A673 (cell line): ENCODE results near the gene WBP1L. TPM values are rescaled to one million over a fixed set of nuclear protein-coding genes. Genes with fewer than 3 reads are reported as not detected.
"Not testable (repeated sequence)": the region's sequence is repeated elsewhere in the genome, so short reads cannot be mapped to it uniquely, and the experiment has no call there.

ENCODE experiments used
- BruUV-seq: library from RNA; stranded (reverse); fragments of 400-500 nt; replicated peaks from 2 replicates; lab custom pipeline; 2021; lab: Mats Ljungman, UMichigan
- CTCF ChIA-PET: fragments of 300-600 bp; sonication (Branson Sonifier 250); formaldehyde crosslinking; loops from one replicate; lab custom pipeline; 2022; ENCODE audit warnings: antibody characterized with exemption; lab: Charles Lee
- POLR2A ChIA-PET: fragments of 300-600 bp; sonication (Branson Sonifier 250); formaldehyde crosslinking; loops from one replicate; lab custom pipeline; 2022; ENCODE audit warnings: antibody characterized with exemption; ENCODE audit not compliant: low non-redundant PET; lab: Charles Lee
- DNase-seq: peaks from one replicate; pipeline ENCODE4 v3.0.0-alpha.2; 2015; ENCODE audit warnings: low spot score
- H3K27ac ChIP-seq: fragments of 200-600 bp; sonication (generic); 2 replicates; pipeline ENCODE4 v1.5.1; 2016; ENCODE audit warnings: mixed run types, low read depth, mild to moderate bottlenecking, mixed read lengths, antibody characterized with exemption, low read length; ENCODE audit not compliant: poor library complexity, severe bottlenecking
- H3K27me3 ChIP-seq: fragments of 200-600 bp; sonication (generic); replicated peaks from 2 replicates; pipeline ENCODE4 v1.6.1; 2017; ENCODE audit warnings: mixed run types, low read depth, mild to moderate bottlenecking, mixed read lengths, antibody characterized with exemption, low read length; ENCODE audit not compliant: insufficient read depth, poor library complexity
- H3K36me3 ChIP-seq: fragments of 200-600 bp; sonication (generic); 2 replicates; pipeline ENCODE4 v1.6.1; 2016; ENCODE audit warnings: mixed run types, mild to moderate bottlenecking, mixed read lengths, antibody characterized with exemption, low read length; ENCODE audit not compliant: insufficient read depth, poor library complexity, severe bottlenecking
- H3K4me1 ChIP-seq: fragments of 200-600 bp; sonication (generic); 2 replicates; pipeline ENCODE4 v1.6.1; 2017; ENCODE audit warnings: mixed run types, mild to moderate bottlenecking, mixed read lengths, antibody characterized with exemption, low read length; ENCODE audit not compliant: insufficient read depth, poor library complexity, severe bottlenecking
- H3K4me3 ChIP-seq: fragments of 200-600 bp; sonication (generic); 2 replicates; pipeline ENCODE4 v1.5.1; 2016; ENCODE audit warnings: low read depth, mixed run types, mild to moderate bottlenecking, mixed read lengths, low read length; ENCODE audit not compliant: poor library complexity, severe bottlenecking
- H3K9me3 ChIP-seq: fragments of 200-600 bp; sonication (generic); 2 replicates; pipeline ENCODE4 v1.6.1; 2016; ENCODE audit warnings: mixed run types, low read depth, mild to moderate bottlenecking, mixed read lengths, antibody characterized with exemption, low read length; ENCODE audit not compliant: poor library complexity, severe bottlenecking
- CTCF ChIP-seq: fragments of 300-800, 200-600 bp; sonication (generic); conservative IDR thresholded peaks from 2 replicates; pipeline ENCODE4 v1.5.1; 2017; ENCODE audit warnings: low read depth, mild to moderate bottlenecking, antibody characterized with exemption, low read length, moderate library complexity, mixed read lengths
- EZH2 ChIP-seq: fragments of 200-600 bp; sonication (generic); IDR thresholded peaks from 2 replicates; pipeline ENCODE4 v1.6.1; 2017; ENCODE audit warnings: borderline replicate concordance, low read depth, mild to moderate bottlenecking, mixed read lengths, antibody characterized with exemption, low read length; ENCODE audit not compliant: poor library complexity, severe bottlenecking
- intact Hi-C: fragments of 100-400 bp; cut with micrococcal nuclease; formaldehyde crosslinking; loops from one replicate; pipeline ENCODE4 v1.10.0; 2022; ENCODE audit not compliant: unreplicated experiment
- total RNA-seq: library from RNA; stranded (reverse); gene quantifications from 2 replicates; pipeline ENCODE4 v1.2.3, GENCODE V29; 2021

The WBP1L gene
- total RNA-seq, 1 experiment from 2014 or later = 20.3 TPM

- ChIA-PET CTCF (no interaction called here), POLR2A (interaction anchor here (0.5 to 0.6 kb wide), 2 partner anchors 527 to 1598 kb away, joined by 3 to 26 read pairs; no protein-coding TSS in a partner anchor)
- H3K36me3 ChIP-seq = peaks cover 3% of the 10 kb centered on the region
- no peaks in the 10 kb centered on the region for H3K9me3 ChIP-seq
- H3K27me3 ChIP-seq = no peaks in the 10 kb centered on the region
- DNase-seq = no peak
- peak overlapping the region; percentile 74 for H3K4me3 ChIP-seq
- no peak for TF ChIP-seq EZH2
- no peak for TF ChIP-seq CTCF
- peaks cover 29% of the 10 kb centered on the region for H3K4me1 ChIP-seq
- intact Hi-C loops = loop anchor here (2.0 kb wide), 1 partner anchor 213 kb away; the partner anchor contains the start of genes ACTR1A and SUFU
- peak overlapping the region; percentile 85 for H3K27ac ChIP-seq
- BruUV-seq = no TSS peak
Measured at GRCh38 chr10:102715880-102716279, 27.9 kb upstream of the WBP1L start.

- CTCF ChIA-PET = interaction anchor here (0.6 kb wide), 1 partner anchor 19 kb away, joined by 4 read pairs; no protein-coding TSS in a partner anchor
- POLR2A ChIA-PET, H3K27me3 ChIP-seq, intact Hi-C loops, BruUV-seq, H3K9me3 ChIP-seq, H3K27ac ChIP-seq, DNase-seq, H3K36me3 ChIP-seq, H3K4me3 ChIP-seq: not testable (repeated sequence)
- peaks cover 29% of the 10 kb centered on the region for H3K4me1 ChIP-seq
Measured at GRCh38 chr10:102716900-102717565, 26.7 kb upstream of the WBP1L start.

GRCh38 chr10:102718220-102718619 lies 25.5 kb upstream of the WBP1L start:
- no TSS peak for BruUV-seq
- Histone ChIP-seq H3K27me3 (no peaks in the 10 kb centered on the region), H3K36me3 (peaks cover 3% of the 10 kb centered on the region), H3K4me1 (peaks cover 18% of the 10 kb centered on the region), H3K4me3 (no peak overlapping the region), H3K9me3 (no peaks in the 10 kb centered on the region), H3K27ac (no peak overlapping the region)
- intact Hi-C loops = no loop called here
- DNase-seq = no peak
- TF ChIP-seq EZH2 (no peak), CTCF (no peak)
- POLR2A ChIA-PET = no interaction called here
- CTCF ChIA-PET = no interaction called here

- Histone ChIP-seq H3K27ac (no peak overlapping the region), H3K36me3 (peaks cover 8% of the 10 kb centered on the region), H3K4me1 (peaks cover 18% of the 10 kb centered on the region), H3K9me3 (no peaks in the 10 kb centered on the region), H3K4me3 (no peak overlapping the region), H3K27me3 (no peaks in the 10 kb centered on the region)
- ChIA-PET POLR2A (no interaction called here), CTCF (no interaction called here)
- no TSS peak for BruUV-seq
- intact Hi-C loops = loop anchor here (10.0 kb wide), 1 partner anchor 344 kb away; no protein-coding TSS in a partner anchor
- no peak for TF ChIP-seq CTCF
- no peak for TF ChIP-seq EZH2
- no peak for DNase-seq
Measured at GRCh38 chr10:102720337-102720736, 23.4 kb upstream of the WBP1L start.
